NCI-H82 treated with DMSO at 0.1 percent for 48 hours (cell line): ENCODE data around the gene LRRC9.
"Not testable (repeated sequence)": the region's sequence is repeated elsewhere in the genome, so short reads cannot be mapped to it uniquely, and the experiment has no call there.

ENCODE experiments used
- DNase-seq: peaks from one replicate; lab custom pipeline; 2025; ENCODE audit not compliant: unreplicated experiment; lab: John Stamatoyannopoulos, UW

LRRC9 gene

DNA sequence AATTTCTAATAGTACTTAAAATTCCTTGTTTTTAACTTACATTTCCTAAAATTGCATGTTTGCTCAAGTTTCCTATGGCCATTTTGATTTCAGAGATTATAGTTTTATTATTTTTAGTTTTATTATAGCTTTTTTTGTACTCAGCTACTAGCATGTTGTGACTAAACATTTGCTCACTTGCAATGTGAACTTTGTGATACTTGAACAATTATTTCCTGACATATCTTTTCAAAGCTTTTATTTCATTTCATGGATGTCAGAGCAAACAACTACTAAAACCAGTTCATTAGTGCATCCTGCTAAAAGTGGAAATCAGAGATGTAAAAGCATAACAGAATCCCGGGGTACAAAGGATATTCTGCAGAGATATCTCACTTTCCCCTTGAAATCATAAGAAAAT is 138.1 kb downstream of the LRRC9 start:
- no peak for DNase-seq

DNA sequence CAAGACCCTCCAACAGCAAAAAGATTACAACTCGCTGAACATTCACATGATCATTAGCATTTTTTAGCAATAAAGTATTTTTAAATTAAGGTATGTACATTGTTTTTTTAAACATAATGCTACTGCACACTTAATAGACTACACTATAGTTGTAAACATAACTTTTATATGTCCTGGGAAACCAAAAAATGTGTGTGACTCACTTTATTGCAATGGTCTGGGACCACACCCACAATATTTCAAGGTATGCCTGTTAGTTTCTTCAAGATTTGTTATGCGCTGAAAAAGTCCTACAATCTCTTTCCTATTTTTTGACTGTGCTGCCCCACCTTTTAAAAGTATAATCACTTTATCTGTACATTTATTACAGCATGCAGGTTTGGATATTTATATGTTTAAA is 141.4 kb downstream of the LRRC9 start:
- DNase-seq: no peak

DNA sequence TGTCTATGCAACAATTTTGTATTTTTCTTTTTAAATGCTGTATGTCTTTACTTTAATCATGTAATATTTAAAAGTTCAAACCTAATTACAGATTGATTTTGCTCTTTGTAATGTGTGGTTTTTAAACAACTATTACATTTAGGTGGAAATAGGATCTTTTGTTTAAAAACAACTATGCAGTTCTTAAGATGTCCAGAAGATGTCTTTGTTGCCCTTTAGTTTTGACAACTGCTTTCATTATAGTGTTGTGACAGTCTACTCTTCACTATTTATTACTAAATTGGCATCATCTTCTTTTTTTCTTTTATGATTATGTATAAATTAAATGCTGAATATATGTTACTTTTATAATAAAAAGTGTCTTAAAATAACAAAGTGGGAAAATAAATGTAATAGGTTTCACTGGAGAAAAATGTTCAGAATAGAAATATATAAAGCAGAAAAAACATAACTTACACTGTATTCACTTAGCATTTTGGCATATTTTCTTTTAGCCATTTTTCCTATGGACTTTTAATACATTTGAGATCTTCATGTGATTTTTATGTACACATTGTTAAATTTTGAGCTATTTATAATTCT is 144.6 kb downstream of the LRRC9 start:
- no peak for DNase-seq

DNA sequence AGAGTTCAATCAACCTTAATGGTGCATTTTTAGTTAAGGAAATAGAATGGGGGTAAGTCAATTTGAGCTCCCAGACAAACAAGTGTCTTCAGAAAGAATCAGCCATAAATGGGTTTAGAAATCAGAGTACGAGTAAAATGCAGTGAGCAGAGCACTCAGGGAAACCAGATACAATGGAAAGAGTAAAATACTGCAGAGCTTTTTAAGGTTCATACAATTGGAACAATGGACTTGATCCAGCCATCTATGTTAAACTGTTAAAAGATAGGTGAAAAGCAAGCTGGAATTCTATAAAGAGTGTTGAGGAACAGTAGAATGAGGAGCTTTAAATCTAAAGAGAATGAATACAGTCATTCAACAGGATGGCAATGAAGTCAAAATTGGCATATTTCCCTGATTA is 147.9 kb downstream of the LRRC9 start:
- DNase-seq: no peak

DNA sequence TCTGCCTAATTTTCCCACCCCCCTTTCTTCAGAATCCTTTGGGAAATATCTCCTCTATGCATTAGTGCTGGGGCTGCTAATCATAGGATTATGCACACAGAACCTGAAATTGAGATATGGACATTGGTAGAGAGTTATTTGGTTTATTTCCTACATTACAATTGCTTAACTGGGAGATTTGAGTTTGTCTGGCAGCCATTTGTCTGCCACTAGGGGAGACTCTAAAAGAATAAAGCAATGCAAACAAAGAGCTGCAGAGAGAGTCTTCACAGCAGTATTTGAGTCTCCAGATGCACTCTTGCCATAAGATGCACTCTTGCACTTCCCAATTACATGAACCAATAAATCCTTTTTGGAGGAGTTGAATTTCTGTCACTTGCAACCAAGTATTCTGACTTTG is 159.8 kb downstream of the LRRC9 start:
- DNase-seq: no peak

DNA sequence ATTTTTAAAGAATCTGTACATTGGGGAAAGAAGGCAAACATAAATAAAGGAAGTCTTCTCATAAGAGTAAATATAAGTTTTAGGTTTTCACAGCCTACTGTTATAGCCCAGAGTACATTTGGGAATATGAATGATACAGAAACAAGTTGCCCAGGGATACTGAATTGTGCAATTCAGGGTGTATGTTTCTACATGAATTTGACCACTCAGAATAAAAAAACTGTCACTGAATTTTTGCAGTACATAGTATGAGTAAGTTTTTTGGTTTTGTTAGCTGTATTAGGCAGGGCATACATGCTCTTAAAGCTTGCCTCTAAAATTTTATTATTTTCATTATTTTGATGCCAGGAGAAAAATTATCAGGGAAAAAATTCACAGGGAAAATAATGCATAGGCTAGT is 165.1 kb downstream of the LRRC9 start:
- no peak for DNase-seq

DNA sequence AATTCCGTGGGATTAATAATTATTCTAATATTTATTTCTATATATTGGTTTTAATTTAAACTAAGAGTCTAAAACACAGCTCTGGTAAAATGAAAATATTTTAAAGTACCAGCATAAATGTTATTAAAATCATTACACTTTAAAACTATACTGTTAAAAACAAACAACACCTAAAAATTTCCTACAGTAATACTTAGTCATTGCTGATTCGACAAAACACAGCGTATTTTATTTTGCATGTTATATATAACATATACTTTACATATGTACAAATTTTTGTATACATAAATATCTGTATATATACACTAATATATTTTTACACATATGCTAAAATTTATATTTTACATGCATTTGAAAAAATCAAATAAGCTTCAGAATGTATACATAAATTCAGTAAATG is 165.7 kb downstream of the LRRC9 start:
- DNase-seq: no peak

DNA sequence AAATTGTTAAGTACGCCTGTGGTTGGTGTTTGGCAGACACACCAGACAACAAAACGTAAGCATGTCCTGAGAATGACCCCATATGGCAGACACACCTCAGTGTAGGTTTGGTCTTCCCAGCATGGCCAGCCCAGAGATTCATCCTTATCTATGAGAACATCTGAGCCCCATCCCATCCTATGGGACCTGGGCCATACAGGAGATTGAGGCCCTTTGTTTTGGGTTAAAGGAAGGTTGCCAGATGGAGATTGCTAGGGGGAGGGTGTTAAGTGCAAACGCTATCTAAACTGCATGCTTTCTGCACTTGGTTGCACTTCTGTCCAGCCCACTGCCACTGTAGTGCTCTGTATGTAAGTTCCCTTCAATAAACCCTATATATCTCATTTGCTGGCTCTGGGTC is 167.7 kb downstream of the LRRC9 start:
- no peak for DNase-seq

DNA sequence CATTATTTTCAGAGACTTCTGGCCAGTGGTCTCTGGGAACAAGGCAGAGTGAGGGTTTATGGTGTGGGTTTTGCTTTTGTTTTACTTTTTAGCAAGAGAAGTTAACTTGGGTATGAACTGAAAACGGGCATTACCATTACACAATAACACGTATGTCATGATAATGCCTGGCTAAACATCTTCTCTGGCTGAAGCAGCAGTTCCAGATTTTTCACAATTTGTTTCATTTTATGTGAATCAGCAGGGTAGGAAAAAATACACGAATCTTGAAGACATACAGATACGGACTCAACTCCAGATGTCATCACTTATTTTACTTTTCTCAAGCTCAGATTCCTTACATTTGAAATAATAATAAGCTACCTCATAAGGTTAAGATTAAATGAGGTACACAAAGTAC is 169.3 kb downstream of the LRRC9 start:
- DNase-seq: no peak

DNA sequence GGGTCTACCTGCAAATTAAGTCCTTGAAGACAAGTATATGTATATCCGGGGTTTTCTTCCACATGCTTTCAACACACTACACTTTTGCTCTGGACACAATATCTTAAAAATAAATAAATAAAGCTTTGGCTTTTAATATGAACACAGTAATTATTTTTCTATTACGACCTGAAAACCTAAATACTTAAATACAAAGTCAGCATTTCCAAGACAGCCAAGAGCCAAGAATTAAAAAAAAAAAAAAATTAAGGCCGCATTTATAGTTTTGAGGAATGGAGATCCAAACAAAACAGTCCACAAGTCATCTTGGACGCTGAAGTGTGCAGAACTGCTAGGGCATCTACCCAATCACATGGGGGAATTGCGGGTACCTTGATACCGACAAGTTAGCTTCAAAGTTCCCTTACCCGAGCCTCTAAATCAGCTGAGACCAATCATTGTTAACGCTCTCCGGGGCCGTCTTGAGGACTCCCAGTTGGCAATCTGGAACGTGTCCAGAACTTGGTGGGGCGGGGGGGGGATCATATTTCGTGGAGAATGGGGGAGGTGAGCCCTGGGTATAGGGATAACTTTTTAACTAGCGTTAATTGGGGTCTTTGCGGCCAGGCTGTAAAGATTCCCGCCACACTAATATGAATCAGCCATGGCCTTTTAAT is 171.0 kb downstream of the LRRC9 start:
- peak; percentile 53 for DNase-seq

DNA sequence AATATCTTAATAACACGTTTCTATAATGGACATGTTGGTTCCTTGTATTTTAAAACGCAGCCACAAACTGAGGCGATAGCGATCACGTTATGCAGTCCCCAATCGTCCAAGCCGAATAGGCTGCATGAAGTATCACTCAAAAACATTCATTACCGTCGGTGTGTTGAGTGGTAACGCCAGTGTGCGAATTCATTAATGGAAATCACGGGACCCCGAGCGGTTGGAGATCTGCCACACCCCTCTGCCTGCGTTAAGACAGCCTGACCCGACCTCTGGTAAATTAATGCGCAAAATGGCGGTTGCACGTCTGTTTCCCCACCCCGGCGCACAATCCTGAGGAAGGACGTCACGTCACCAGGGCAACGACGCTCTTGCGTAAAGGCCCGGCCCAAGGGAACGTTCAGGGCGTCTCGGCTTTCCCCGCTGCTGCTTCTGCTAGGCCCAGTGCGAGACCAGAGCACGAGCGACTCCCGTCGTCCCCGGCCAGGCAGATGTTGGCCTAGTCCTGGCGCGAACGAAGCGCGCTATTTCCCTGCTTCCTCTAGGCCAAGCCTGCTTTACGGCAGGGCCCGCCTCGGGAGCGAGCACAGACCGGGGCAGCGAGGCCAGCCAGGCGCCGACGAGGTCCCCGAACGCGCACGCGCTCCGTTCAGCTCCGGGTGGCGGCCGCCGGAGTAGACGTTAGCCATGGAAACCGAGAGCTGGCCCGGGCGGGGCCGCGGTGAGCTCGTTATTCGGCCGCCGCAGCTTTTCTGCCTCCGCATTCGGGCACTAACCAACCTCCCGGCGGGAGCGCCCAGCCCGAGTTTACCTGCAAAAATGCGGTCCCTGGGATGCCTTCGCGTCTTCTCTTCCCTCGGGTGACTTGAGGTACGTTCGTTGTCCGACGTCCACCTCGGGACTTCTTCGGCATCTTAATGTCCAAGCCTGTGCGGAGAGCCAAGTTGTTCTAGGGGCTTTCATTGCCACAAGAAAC is 171.9 kb downstream of the LRRC9 start, which contains the start of gene PCNX4:
PCNX4 (plus strand) TSS at position 374 of the 976 bp plus-strand sequence. CDS start 15,716 bp downstream, outside the sequence.
- DNase-seq: peak; percentile 97

DNA sequence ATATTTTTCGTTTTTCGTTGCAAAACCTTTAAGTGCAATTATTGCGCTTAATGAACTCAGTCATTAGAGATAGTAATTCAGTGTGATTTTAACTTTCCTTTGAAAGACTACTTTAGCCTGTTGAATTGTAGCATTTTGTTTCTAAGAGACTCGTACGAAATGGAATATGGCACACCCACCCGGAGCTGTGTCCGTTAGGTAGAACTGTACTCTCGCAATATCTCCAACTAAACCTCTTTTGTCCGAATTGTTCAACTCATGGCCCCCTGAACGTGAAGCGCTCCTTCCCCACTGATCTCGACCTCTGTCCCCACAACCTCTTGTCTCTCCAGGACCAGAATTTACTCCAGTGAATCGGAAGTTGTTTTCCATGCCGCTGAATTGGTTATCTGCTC is 172.6 kb downstream of the LRRC9 start:
- no peak for DNase-seq

DNA sequence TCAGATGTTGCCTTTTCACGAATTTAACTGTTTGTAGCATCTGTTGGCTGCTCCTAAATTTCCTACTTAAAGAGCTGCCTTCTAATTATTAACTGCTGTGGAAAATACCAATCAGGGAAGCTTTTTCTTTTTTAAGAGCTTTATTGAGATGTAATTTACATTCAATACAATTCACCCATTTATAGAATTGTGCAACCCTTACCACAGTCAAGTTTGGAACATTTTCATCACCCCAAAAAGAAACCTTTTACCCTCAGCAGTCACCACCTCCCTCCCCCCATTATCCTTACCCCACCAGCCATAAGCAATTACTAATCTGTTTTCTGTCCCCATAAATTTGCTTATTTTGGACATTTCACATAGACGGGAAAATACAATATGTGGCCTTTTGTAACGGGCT is 173.1 kb downstream of the LRRC9 start:
- DNase-seq: no peak

DNA sequence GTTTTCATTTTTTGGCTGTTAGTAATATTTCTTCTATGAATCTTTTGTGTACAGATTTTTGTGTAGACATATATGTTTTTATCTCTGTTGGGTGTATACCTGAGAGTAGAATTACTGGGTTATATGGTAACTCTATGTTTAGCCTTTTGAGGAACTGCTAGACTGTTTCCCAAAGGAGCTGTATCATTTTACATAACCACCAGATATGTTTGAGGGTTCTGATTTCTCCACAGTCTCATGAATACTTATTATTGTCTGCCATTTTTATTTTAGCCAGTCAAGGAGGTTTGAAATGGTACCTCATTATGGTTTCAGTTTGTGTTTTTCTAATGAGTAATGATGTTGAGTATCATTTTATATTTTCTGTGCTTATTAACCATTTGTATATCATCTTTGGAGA is 173.7 kb downstream of the LRRC9 start:
- DNase-seq: no peak

DNA sequence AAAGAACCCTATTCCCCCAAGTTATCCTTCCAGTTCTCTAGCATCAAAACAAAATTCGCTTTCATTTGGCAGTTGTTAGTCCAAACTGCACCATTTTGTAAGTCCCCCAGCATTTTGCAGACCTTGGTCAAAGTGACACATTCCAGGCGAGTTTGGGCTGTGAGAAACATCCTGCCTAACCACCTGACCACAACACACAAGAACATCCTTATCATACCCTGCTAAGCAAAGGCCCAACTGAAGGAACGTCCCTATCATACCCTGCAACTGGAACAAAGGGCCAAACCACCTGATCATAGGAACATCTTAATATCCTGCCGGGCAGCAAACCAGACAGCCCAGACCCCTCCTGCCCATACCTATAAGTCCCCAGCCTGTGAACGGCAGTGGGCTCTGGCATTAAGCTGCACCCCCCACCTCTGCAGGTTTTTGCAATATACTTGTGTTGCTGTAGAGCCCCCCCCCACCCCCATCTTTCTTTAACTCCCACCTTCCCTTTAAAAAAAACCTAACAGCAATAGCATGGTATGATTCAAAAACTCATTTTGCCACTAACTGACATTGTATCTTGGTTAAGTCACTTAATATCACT is 174.5 kb downstream of the LRRC9 start:
- DNase-seq: no peak

DNA sequence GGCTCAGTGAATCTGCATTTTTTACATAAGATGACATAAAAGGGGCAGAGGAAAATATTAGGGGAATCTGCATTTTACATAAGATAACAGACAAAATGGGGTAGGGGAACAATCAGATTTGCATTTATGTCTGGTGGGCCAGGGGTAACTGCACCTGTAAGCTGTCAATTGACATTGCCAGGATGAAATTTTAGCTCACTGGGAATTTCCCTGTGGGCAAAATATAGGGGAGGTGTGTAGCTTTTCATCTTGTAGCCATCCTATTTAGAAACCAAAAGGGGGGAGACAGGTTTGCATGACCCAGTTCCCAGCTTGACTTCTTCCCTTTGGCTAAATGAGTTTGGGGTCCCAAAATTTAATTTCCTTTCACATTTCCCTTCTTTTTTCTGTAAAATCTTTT is 175.3 kb downstream of the LRRC9 start:
- no peak for DNase-seq

DNA sequence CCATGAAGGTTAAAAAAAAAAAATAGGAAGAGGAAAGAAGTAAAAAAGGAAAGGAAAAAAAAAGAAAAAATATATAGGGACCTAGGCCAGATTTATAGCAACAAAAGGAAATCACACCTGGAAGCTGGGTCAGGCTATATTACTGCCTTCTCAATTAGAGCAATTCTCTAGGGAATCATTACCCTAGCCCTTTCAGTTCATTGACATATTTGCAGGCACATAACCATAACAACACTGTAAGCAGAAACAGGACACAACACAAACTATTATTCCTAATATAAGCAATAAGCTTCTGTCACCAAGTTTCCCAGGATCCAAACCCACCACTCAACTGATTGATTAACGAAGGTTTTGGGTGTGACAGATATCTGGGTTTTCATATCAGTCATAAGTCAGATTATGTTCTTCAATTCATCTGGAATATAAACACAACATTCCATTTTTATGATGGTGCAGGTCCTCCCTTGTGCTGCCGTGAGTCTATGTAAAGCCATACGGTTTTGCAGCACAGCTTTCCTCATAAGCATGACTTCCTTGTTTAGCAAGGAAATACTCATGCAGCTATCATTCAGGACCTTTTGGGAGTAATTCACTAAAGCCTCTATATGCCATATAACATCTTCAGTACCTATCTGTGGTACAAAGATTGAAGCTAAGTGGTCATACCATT is 176.0 kb downstream of the LRRC9 start:
- DNase-seq: no peak

DNA sequence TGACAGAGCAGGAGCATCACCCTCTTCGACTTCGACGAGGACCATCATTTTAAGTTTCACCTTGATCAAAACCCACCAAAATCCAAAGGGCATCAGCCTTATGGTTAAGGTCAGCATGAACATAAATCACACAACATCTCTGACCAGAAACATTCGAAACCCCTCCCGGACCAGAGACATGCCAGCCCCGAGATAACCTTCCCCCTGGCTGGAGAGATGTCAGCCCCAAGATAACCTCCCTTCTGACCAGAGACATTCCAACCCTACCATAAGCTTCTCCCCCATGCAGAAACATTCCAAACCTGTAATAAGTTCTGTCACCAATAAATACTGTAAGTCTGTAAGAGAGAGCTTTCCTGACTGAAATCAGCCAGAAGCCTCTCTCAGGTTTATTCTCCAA is 178.0 kb downstream of the LRRC9 start:
- DNase-seq: no peak

DNA sequence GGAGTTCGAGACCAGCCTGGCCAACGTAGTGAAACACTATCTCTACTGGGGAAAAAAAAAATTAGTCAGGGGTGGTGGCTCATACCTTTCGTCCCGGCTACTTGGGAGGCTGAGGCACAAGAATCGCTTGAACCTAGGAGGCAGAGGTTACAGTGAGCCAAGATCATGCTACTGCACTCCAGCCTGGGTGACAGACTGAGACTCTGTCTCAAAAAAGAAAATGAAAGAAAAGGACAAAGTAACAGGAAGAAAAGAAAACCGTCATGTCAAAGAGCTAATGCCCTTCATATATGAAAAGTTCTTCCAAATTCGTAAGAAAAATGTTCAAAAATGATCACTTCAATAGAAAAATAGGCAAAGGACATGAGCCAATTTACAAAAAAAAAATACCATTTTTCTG is 179.9 kb downstream of the LRRC9 start:
- DNase-seq: not testable (repeated sequence)

DNA sequence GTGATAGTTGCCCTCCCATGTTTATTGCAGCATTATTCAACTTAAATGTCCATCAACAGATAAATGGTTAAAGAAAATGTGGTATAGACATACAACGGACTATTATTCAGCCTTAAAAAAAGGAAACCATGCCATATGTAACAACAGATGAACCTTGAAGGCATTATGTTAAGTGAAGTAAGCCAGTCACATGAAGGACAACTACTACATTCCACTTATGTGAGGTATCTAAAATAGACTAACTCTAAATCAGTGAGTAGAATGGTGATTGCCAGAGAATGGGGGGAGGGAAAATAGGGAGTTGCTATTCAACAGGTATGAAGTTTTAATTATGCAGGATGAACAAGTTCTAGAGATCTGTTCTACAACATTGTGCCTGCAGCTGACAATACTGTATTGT is 181.8 kb downstream of the LRRC9 start:
- no peak for DNase-seq

DNA sequence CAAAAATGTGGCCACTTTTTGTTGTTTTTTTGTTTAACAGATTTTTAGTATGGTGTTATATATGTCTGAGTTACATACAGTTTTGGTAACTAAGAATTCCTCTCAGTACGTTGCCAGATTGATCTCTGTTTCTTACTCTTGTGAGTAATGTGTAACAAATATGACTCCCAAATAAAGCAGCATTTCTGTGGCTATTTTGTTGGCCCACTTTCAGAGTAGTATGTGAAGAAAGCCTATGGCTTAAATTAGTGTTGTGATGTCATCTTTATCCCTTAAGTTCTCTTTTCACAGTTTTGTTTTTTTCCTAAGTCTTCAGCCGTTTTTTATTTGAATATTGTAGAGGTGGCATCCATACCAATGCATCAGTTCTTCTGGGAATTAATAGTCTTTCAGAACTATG is 182.4 kb downstream of the LRRC9 start:
- DNase-seq: no peak
